Colonic mucosa (tissue), 4 donors: ENCODE measurements around the gene PRCC. TPM values are rescaled to one million over a fixed set of nuclear protein-coding genes. Genes with fewer than 3 reads are reported as not detected.
"Not testable (repeated sequence)": the region's sequence is repeated elsewhere in the genome, so short reads cannot be mapped to it uniquely, and the experiment has no call there.

Source experiments
- DNase-seq: peaks from one replicate; pipeline ENCODE4 v3.0.0-alpha.2; 2020
- H3K27ac ChIP-seq: fragments of 200-600 bp; one replicate; pipeline ENCODE4 v1.8.0; 2021
- H3K27me3 ChIP-seq: fragments of 200-600 bp; one replicate; pipeline ENCODE4 v1.8.0; 2021
- H3K36me3 ChIP-seq: fragments of 200-600 bp; one replicate; pipeline ENCODE4 v1.8.0; 2021
- H3K4me1 ChIP-seq: fragments of 200-600 bp; one replicate; pipeline ENCODE4 v1.8.0; 2021; ENCODE audit warnings: mild to moderate bottlenecking
- H3K4me3 ChIP-seq: fragments of 200-600 bp; one replicate; pipeline ENCODE4 v1.8.0; 2021
- H3K9ac ChIP-seq, 2 donors: one replicate each; pipeline ENCODE4 v1.7.0; 2013; ENCODE audit warnings: control low read depth in 2 of 2, low read depth in 2 of 2, low read length in 2 of 2
- H3K9me3 ChIP-seq: fragments of 200-600 bp; one replicate; pipeline ENCODE4 v1.8.0; 2021
- intact Hi-C: fragments of 100-400 bp; cut with DNase I; formaldehyde crosslinking; loops from one replicate; pipeline ENCODE4 v1.14.1; 2022
- total RNA-seq, 2 donors: library from RNA; stranded (reverse); fragmentation: NEBNext Ultra II Directional in 1 of 2; extraction: Animal tissue kit (Norgen Biotek cat#: 25700) in 1 of 2; gene quantifications; one replicate each; pipeline ENCODE4 v1.2.1, GENCODE V29; 2021
- TF ChIP-seq, protein P1 (sequence below): fragments of 200-600 bp; IDR thresholded peaks from one replicate; pipeline ENCODE4 v1.8.0; 2022; ENCODE audit warnings: antibody characterized with exemption, mild to moderate bottlenecking
- donor health status: healthy.
- donor health status: DM: no; HTN: no; CAD: no.
- donor health status: DM: no; HTN: no; CAD: no.

The PRCC gene
- total RNA-seq, 2 donors from 2014 or later = 57.1 to 58.7 TPM

DNA sequence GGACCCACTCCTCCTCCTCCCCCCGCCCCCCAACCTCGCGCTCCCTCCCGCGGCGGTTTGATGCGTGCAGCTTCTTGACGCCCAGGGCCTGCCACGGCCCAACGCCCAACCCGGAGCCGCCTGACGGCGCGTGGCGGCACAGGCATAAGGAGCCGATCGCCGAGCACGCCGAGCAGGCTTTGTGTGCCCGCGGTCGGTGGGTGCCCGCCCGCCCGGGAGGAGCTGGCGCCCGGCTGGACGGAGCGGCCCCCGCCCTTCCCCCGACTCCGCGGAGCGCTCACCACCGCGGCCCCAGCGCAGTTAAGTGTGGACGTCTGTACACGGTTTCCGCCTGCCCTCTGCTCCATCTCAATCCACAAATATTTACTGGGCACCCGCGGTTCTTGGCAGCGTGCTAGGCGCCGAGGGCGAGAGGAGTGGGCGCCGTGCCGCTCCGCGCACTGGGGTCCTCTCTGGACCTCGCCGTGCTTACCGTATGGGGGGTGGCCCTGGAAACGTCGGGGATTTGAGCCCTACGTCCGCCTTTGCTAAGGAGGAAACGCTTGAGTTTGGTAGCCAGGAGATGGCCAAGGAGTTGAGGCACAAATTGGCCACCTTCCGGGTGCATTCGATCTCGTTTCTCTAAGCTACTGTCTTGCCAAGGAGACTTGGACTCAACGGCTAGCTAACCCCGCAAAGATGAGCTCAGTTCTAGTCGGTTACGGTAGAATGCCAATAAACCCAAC is 15.4 kb upstream of the PRCC start:
- peak overlapping the region; percentile 91 to 99 for H3K9ac ChIP-seq
- intact Hi-C loops = no loop called here
- DNase-seq = peak; percentile 99
- H3K4me3 ChIP-seq = peak overlapping the region; percentile 95
- H3K27ac ChIP-seq = peak overlapping the region; percentile 94
- no peaks in the 10 kb centered on the region for H3K36me3 ChIP-seq
- TF ChIP-seq, protein P1, sequence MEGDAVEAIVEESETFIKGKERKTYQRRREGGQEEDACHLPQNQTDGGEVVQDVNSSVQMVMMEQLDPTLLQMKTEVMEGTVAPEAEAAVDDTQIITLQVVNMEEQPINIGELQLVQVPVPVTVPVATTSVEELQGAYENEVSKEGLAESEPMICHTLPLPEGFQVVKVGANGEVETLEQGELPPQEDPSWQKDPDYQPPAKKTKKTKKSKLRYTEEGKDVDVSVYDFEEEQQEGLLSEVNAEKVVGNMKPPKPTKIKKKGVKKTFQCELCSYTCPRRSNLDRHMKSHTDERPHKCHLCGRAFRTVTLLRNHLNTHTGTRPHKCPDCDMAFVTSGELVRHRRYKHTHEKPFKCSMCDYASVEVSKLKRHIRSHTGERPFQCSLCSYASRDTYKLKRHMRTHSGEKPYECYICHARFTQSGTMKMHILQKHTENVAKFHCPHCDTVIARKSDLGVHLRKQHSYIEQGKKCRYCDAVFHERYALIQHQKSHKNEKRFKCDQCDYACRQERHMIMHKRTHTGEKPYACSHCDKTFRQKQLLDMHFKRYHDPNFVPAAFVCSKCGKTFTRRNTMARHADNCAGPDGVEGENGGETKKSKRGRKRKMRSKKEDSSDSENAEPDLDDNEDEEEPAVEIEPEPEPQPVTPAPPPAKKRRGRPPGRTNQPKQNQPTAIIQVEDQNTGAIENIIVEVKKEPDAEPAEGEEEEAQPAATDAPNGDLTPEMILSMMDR = no peak
- H3K27me3 ChIP-seq = no peaks in the 10 kb centered on the region
- peaks cover 18% of the 10 kb centered on the region for H3K4me1 ChIP-seq
- no peaks in the 10 kb centered on the region for H3K9me3 ChIP-seq

DNA sequence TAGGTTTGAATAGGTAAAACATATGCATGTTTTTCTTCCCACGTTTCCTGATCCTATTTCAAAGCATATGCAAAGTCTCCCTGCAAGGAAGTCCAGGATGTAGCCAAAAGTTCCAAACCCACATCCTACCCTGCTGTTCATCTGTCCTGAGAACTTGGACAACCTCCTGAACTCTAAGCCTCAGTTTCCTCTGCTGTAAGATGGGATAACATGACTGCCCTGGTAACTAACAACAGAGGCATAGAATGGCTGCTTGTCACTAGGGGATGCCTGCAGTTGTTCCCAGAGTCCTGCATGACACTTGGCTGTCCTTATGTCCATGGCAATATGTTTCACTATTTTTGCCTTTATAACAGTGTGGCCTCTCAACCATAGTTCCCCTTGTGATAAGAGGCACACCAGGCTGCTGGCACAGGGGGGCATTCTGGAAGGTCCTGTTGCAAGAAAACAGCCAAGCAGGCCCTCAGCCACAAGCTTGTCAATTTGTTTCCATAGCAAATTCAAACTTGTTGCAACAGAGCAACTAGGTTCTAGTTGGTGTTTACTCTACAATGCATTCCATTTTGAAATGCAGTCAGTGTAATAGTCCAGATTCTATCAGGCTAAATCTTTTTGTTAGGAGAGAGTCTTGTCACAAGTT is 14.4 kb upstream of the PRCC start:
- peak overlapping the region in 1 of 2 donors; percentile 99 for H3K9ac ChIP-seq
- H3K27me3 ChIP-seq = no peaks in the 10 kb centered on the region
- H3K27ac ChIP-seq = no peak overlapping the region
- TF ChIP-seq, protein P1 = no peak
- intact Hi-C loops = no loop called here
- H3K4me3 ChIP-seq = no peak overlapping the region
- H3K9me3 ChIP-seq = no peaks in the 10 kb centered on the region
- no peaks in the 10 kb centered on the region for H3K36me3 ChIP-seq
- peaks cover 12% of the 10 kb centered on the region for H3K4me1 ChIP-seq
- no peak for DNase-seq

DNA sequence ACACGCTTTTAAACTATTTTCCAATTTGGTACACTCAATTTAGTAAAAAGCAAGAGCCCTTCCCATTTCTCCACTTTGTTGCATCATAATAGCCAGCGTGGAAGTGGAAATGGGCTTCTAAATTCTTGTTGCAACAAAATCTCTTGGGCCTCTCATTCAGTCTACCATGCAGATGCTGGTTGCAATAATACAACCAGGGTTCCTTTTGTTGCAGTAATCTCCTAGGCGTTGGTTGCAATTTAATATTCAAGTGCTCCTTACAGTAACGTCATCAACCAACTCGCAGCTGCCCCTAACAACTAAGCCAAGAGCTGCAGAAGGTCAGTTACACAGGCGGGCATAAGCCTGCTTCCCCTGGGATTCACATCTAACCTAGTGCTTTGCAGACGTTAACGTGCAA is 13.1 kb upstream of the PRCC start:
- Histone ChIP-seq H3K9me3 (no peaks in the 10 kb centered on the region), H3K27me3 (no peaks in the 10 kb centered on the region), H3K9ac (no peak overlapping the region), H3K4me3 (no peak overlapping the region), H3K27ac (no peak overlapping the region), H3K36me3 (no peaks in the 10 kb centered on the region), H3K4me1 (peaks cover 5% of the 10 kb centered on the region)
- intact Hi-C loops = no loop called here
- DNase-seq = no peak
- TF ChIP-seq, protein P1 = no peak

DNA sequence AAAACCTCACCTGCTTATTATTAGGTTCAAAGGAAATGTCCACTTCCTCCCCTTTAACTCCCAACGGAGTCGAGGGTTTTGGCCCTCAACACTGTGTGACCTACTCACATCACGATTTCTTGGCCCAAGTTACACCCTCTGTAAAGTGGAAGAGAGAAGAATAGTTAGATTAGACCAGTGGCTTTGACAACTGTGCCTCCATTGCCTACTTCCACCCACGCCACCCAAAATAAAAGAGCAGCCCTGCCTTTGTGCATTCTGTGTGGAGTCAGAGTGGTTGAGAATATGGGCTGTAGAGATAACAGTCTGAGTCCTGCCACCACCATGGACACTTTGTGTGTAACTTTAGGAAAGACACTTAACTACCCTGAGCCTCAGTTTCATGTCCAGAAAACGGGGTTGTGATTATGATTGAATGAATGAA is 11.8 kb upstream of the PRCC start:
- Histone ChIP-seq H3K4me1 (peaks cover 5% of the 10 kb centered on the region), H3K9ac (no peak overlapping the region), H3K36me3 (no peaks in the 10 kb centered on the region), H3K9me3 (no peaks in the 10 kb centered on the region), H3K4me3 (no peak overlapping the region), H3K27ac (no peak overlapping the region), H3K27me3 (no peaks in the 10 kb centered on the region)
- DNase-seq = no peak
- TF ChIP-seq, protein P1 = no peak
- intact Hi-C loops = no loop called here

DNA sequence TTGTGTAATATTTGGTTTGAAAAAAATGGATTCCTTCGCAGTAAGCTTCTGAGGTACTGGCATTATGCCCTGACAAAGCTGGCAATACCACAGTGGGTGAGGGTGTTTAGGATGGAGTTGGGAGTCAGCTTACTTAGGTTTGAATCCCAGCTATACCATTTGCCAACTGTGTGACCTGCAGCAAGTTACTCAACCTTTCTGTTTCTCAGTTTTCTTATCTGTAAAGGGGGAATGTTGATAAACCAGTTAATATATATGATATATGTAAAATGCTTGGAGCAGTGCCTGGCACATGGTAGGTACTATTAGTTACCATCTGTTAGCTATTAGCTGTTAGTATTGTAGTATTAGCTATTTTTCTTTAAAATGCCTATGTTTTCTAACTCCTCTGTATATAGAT is 11.0 kb upstream of the PRCC start:
- H3K27me3 ChIP-seq = no peaks in the 10 kb centered on the region
- no peak overlapping the region for H3K9ac ChIP-seq
- no peak for DNase-seq
- TF ChIP-seq, protein P1 = no peak
- H3K36me3 ChIP-seq = no peaks in the 10 kb centered on the region
- H3K4me1 ChIP-seq = peaks cover 5% of the 10 kb centered on the region
- intact Hi-C loops = no loop called here
- no peak overlapping the region for H3K27ac ChIP-seq
- no peak overlapping the region for H3K4me3 ChIP-seq
- no peaks in the 10 kb centered on the region for H3K9me3 ChIP-seq

DNA sequence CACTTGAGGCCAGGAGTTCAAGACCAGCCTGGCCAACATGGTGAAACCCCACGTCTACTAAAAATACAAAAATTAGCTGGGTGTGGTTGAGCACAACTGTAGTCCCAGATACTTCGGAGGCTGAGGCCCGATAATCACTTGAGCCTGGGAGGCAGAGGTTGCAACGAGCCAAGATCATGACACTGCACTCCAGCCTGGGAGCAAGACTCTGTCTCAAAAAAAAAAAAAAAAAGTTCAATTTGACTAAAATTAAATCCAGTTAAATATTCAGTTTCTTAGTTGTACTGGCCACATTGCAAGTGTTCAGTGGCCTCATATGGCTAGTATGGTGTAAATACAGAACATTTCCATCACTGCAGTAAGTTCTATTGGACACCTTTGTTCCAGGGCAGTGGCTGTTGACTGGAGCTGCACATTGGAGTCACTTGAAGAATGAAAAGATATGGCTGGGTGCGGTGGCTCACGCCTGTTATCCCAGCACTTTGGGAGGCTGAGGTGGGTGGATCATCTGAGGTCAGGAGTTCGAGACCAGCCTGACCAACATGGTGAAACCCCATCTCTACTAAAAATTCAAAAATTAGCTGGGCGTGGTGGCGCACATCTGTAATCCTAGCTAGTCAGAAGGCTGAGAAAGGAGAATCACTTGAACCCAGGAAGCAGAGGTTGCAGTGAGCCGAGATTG is 9.6 kb upstream of the PRCC start:
- H3K27ac ChIP-seq, H3K9ac ChIP-seq, intact Hi-C loops, H3K36me3 ChIP-seq, H3K4me1 ChIP-seq, H3K9me3 ChIP-seq, DNase-seq, H3K4me3 ChIP-seq, H3K27me3 ChIP-seq: not testable (repeated sequence)
